ENCODE measurements around the gene DUSP18. TPM values are rescaled to one million over a fixed set of nuclear protein-coding genes. Genes with fewer than 3 reads are reported as not detected.
A peak's percentile ranks its signal among the peaks of the same experiment; 100 is the strongest.
"Not testable (repeated sequence)": the region's sequence is repeated elsewhere in the genome, so short reads cannot be mapped to it uniquely, and the experiment has no call there.

Gene DUSP18
- total and polyA plus RNA-seq, 9 of the 15 experiments (the other 6 are each of a cell fraction or from before 2014, with no cell fraction given): 1.00 to 3.7 (median 1.5) TPM

DNA sequence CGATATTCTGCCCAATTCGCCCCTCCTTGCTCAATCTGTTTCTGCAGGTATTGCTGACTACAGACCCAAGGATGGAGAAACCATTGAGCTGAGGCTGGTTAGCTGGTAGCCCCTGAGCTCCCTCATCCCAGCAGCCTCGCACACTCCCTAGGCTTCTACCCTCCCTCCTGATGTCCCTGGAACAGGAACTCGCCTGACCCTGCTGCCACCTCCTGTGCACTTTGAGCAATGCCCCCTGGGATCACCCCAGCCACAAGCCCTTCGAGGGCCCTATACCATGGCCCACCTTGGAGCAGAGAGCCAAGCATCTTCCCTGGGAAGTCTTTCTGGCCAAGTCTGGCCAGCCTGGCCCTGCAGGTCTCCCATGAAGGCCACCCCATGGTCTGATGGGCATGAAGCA lies 41.3 kb downstream of the DUSP18 start:
- Histone ChIP-seq H3K9me1 (ENCODE audit: control insufficient read depth, insufficient read depth, low read length) (no peaks in the 10 kb centered on the region), H4K20me1 (replicated peaks; ENCODE audit: control insufficient read depth, insufficient read depth, low read length) (no peaks in the 10 kb centered on the region), H3K27me3 (ENCODE audit: control insufficient read depth in 2 of 2, insufficient read depth in 2 of 2, low read length in 2 of 2) (no peaks in the 10 kb centered on the region), H3K9me3 (replicated peaks; ENCODE audit: control insufficient read depth, insufficient read depth, low read depth, low read length) (no peaks in the 10 kb centered on the region), H2AFZ (ENCODE audit: low read depth, low read length) (no peak overlapping the region), H3K27ac (ENCODE audit: extremely low read depth, low read depth, low read length) (no peak overlapping the region), H3K4me1 (replicated peaks in 1 of 2; ENCODE audit: control insufficient read depth in 2 of 2, insufficient read depth in 2 of 2, low read length in 2 of 2) (no peaks in the 10 kb centered on the region; a peak in 1 of 5 replicates), H3K79me2 (ENCODE audit: control insufficient read depth, insufficient read depth, low read length) (no peaks in the 10 kb centered on the region), H3K4me2 (ENCODE audit: insufficient read depth, low read length) (no peak overlapping the region), H3K4me3 (no peak overlapping the region), H3K36me3 (ENCODE audit: control insufficient read depth, insufficient read depth, low read length) (no peaks in the 10 kb centered on the region), H3K9ac (ENCODE audit: insufficient read depth in 1 of 2, low read depth in 2 of 2, low read length in 2 of 2) (no peak overlapping the region)
- POLR2A ChIA-PET: interaction anchor here (0.5 to 1.2 kb wide), 2 partner anchors 17 to 1909 kb away, joined by 3 read pairs; no protein-coding TSS in a partner anchor
- BruUV-seq (replicated peaks): no TSS peak
- DNase-seq (ENCODE audit: extremely low read depth in 1 of 4, low spot score in 3 of 4): no peak
- ATAC-seq: peak; percentile 52; the same call in 2 of the 3 replicates
- WGBS (ENCODE audit: insufficient coverage, low coverage, missing lambda C conversion rate): 30% methylated on average over 4 of the region's 5 CpGs
- CTCF ChIA-PET (ENCODE audit: low intra/inter-chr PET ratio): no interaction called here
- in situ Hi-C loops (cut with MboI) (no loop called here), intact Hi-C loops (cut with micrococcal nuclease) (no loop called here)
- FAIRE-seq: no peak
- no peak for TF ChIP-seq ZZZ3 (IDR thresholded peaks at IDR 0.05)
- TF ChIP-seq, protein P1, sequence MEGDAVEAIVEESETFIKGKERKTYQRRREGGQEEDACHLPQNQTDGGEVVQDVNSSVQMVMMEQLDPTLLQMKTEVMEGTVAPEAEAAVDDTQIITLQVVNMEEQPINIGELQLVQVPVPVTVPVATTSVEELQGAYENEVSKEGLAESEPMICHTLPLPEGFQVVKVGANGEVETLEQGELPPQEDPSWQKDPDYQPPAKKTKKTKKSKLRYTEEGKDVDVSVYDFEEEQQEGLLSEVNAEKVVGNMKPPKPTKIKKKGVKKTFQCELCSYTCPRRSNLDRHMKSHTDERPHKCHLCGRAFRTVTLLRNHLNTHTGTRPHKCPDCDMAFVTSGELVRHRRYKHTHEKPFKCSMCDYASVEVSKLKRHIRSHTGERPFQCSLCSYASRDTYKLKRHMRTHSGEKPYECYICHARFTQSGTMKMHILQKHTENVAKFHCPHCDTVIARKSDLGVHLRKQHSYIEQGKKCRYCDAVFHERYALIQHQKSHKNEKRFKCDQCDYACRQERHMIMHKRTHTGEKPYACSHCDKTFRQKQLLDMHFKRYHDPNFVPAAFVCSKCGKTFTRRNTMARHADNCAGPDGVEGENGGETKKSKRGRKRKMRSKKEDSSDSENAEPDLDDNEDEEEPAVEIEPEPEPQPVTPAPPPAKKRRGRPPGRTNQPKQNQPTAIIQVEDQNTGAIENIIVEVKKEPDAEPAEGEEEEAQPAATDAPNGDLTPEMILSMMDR (IDR thresholded peaks at IDR 0.05 in 2 of 3, conservative IDR thresholded peaks at IDR 0.05 in 1 of 3; ENCODE audit: insufficient read depth in 2 of 3, low read depth in 1 of 3, low read length in 3 of 3): peak in 1 of 3 experiments; percentile 27; a peak in 2 of 6 replicates

DNA sequence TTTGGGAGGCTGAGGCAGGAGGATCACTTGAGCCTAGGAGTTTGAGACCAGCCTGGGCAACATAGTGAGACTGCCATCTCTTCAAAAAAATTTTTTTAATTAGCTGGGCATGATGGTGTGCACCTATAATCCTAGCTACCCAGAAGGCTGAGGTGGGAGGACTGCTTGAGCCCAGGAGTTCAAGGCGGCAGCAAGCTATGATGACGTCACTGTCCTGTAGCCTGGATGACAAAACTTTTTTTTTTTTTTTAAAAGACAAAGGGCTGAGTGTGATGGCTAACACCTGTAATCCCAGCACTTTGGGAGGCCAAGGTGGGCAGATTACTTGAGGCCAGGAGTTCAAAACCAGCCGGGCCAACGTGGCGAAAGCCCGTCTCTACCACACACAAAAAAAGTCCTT lies 47.8 kb downstream of the DUSP18 start:
- POLR2A ChIA-PET: interaction anchor here (0.7 to 4.0 kb wide), 3 partner anchors 9 to 11 kb away, joined by 3 to 17 read pairs (median 3); no protein-coding TSS in a partner anchor
- BruUV-seq (replicated peaks); H3K9me1 ChIP-seq (ENCODE audit: control insufficient read depth, insufficient read depth, low read length); H2AFZ ChIP-seq (ENCODE audit: low read depth, low read length); H3K4me2 ChIP-seq (ENCODE audit: insufficient read depth, low read length); H3K36me3 ChIP-seq (ENCODE audit: control insufficient read depth, insufficient read depth, low read length); H3K9ac ChIP-seq (ENCODE audit: insufficient read depth in 1 of 2, low read depth in 2 of 2, low read length in 2 of 2); H3K4me3 ChIP-seq; H3K79me2 ChIP-seq (ENCODE audit: control insufficient read depth, insufficient read depth, low read length); H4K20me1 ChIP-seq (replicated peaks; ENCODE audit: control insufficient read depth, insufficient read depth, low read length); H3K9me3 ChIP-seq (replicated peaks; ENCODE audit: control insufficient read depth, insufficient read depth, low read depth, low read length); CTCF ChIA-PET (ENCODE audit: low intra/inter-chr PET ratio); FAIRE-seq; H3K4me1 ChIP-seq (replicated peaks in 1 of 2; ENCODE audit: control insufficient read depth in 2 of 2, insufficient read depth in 2 of 2, low read length in 2 of 2); intact Hi-C loops (cut with micrococcal nuclease); ATAC-seq; DNase-seq (ENCODE audit: extremely low read depth in 1 of 4, low spot score in 3 of 4); H3K27me3 ChIP-seq (ENCODE audit: control insufficient read depth in 2 of 2, insufficient read depth in 2 of 2, low read length in 2 of 2); in situ Hi-C loops (cut with MboI); H3K27ac ChIP-seq (ENCODE audit: extremely low read depth, low read depth, low read length): not testable (repeated sequence)
- WGBS (ENCODE audit: insufficient coverage, low coverage, missing lambda C conversion rate): 58% methylated on average over 6 of the region's 6 CpGs

Data from K562 (cell line).